ENCODE data around the gene TMEM114.

Gene TMEM114

GRCh38 chr16:8589900-8590688 lies at the start of gene TMEM114:
Gene TMEM114, minus strand, starts transcription at chr16:8590511. Its CDS starts 673 bp downstream, at chr16:8589838.
- no peak for DNase-seq (ENCODE audit: low read depth in 4 of 4, low spot score in 1 of 4)

DNA sequence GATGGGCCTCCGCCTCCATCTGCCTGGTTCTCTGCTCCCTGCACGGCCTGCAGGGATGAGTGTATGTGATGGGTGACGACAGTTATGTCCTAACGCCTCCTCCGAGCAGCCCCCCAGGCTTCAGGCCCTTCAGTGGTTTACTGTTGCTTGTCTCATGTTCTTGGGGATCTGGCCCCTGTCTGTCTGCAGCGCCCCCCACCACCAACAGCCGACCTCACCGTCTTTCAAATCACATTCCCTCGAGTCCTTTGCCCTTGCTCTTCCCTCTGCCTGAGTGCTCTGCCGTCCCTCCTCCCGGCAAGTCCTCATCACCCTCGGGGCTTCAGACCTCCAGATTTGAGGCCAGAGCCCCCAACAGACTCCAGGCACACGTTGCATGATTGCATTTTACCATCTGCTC lies 49.4 kb upstream of the TMEM114 start:
- no peak for DNase-seq (ENCODE audit: low read depth in 4 of 4, low spot score in 1 of 4)

GRCh38 chr16:8634991-8635736 lies 44.9 kb upstream of the TMEM114 start:
- DNase-seq (ENCODE audit: low read depth in 4 of 4, low spot score in 1 of 4): no peak

DNA sequence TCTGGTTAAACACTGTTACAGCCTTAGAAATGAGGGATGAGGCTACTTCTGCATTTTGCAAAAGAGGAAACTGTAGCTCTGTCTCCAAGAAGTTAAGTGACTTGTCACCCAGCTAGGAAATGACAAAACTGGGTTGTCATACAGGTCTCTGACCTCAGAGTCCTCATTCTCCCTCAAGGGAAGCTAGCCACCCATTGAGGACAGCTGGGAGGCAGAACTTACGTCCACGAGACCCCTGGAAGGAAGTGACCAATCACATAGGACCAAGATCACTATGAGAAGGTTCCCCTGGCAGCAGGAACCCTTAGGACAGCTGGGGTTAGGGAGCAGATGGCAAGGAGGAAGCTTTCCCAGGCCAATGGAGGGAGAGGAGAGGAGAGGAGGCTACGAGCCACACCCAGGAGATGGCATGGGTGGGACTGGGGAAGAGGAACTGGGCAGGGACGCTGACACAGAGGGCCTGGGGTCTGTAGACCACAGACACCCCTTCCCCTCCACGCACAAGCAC lies 42.4 kb upstream of the TMEM114 start:
- no peak for DNase-seq (ENCODE audit: low read depth in 4 of 4, low spot score in 1 of 4)

- DNase-seq (ENCODE audit: low read depth in 4 of 4, low spot score in 1 of 4): no peak
These were observed 41.6 kb upstream of the TMEM114 start for GRCh38 chr16:8631818-8632465.

DNA sequence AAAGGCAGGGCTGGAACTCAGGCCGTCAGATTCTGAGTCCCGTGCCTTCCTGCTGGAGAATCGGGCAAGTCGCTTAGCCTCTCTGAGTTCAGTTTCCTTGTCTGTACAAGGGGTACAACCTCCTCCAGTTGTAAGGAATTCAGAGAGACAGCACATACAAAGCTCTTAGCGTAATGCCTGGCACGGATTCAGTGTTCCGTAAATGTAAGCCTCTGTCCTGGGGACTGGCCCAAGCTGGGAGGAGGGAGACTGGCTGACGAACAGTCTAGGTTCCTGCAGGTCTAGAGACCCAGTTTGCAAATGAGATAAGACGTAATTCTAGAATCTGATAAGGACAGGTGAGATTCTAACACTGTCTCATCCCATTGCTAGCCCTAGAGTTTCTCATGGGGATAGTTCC lies 41.1 kb upstream of the TMEM114 start:
- no peak for DNase-seq (ENCODE audit: low read depth in 4 of 4, low spot score in 1 of 4)

DNA sequence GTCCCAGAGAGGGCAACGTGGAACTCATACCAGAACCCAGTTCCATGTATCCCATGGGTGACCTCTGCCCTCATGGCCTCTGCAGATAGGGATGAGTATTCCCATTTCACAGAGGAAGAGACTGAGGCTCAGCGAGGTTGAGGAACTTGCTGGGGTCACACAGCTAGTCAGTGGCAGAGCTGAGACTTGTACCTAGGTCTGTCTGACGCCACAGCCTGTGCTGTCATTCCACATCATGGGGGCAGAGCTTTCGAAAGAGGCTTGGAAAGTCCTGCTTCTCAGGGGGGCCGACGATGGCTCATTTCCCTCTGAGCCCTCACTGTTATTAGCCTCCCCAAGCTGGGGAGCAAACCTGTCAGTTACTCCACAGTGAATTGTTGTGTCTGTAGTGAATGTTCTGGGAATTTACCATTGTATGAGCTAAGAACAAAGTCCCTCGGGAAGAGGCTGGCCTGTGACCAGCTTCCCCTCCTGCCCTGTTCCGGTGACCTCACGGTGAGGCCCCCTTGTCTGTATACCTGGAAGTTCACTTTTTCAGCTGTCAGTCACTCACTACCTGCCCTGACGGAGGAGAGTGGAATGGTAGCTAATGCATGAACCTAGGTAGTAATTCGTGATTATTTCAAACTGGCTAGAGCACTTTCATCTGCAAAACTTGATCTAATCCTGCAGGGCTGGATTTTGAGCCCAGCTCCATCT lies 40.1 kb upstream of the TMEM114 start:
- DNase-seq (ENCODE audit: low read depth in 4 of 4, low spot score in 1 of 4): no peak

- DNase-seq (ENCODE audit: low read depth in 4 of 4, low spot score in 1 of 4): no peak
These were observed 38.8 kb upstream of the TMEM114 start for GRCh38 chr16:8628981-8629725.

DNA sequence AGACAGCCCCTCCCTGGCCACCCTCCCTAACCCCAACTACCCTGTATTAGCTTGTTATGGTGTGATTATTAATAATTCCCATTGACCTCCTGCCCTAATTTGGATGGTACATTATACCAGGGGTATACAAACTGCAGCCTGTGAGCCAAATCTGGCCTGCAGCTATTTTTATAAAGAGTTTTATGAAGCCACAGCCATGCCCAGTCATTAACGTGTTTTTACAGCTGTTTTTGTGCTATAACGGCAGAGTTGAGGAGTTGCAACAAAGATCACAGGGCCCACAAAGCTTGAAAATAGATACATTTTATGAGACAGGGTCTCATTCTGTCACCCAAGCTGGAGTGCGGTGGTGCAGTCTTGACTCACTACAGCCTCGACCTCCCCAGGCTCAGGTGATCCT lies 37.1 kb upstream of the TMEM114 start:
- no peak for DNase-seq (ENCODE audit: low read depth in 4 of 4, low spot score in 1 of 4)

DNA sequence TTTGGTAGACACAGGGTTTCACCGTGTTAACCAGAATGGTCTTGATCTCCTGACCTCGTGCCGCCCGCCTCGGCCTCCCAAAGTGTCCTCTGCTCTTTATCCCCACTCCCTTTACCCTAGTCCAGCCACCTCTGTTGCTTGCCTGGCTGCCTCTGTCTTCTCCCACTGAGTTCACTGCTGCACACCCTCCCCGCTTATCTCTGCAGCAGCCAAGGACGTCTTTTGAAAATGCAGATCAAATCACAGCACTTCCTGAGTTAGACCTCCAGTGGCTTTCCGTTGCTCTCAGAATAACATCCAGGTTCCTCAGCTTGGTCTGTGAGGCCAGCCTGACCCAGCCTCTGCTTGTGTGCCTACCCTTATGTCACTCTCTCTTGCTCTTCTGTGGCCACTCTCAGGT lies 36.6 kb upstream of the TMEM114 start:
- no peak for DNase-seq (ENCODE audit: low read depth in 4 of 4, low spot score in 1 of 4)

GRCh38 chr16:8625491-8626087 lies 35.3 kb upstream of the TMEM114 start:
- DNase-seq (ENCODE audit: low read depth in 4 of 4, low spot score in 1 of 4): no peak

DNA sequence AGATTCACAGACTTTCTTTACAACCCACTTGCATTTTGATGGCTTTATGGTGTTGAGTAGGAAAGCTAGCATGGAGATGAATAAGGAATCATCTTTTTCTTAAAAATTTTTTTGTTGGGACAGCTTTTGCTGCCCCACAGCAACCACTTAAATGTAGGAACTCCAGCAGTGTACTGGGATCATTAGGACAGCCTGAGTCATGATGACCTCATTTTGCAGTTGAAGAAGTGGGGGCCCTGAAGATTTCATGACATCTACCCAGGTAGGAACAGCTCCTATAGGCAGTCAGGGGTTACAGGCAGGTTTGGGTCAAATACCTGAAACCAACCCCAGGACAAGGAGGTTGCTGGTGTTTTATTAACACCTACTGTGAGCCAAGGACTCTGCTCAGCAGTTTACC lies 33.3 kb upstream of the TMEM114 start:
- DNase-seq (ENCODE audit: low read depth in 4 of 4, low spot score in 1 of 4): no peak

- no peak for DNase-seq (ENCODE audit: low read depth in 4 of 4, low spot score in 1 of 4)
These were observed 32.0 kb upstream of the TMEM114 start for GRCh38 chr16:8622315-8622656.

DNA sequence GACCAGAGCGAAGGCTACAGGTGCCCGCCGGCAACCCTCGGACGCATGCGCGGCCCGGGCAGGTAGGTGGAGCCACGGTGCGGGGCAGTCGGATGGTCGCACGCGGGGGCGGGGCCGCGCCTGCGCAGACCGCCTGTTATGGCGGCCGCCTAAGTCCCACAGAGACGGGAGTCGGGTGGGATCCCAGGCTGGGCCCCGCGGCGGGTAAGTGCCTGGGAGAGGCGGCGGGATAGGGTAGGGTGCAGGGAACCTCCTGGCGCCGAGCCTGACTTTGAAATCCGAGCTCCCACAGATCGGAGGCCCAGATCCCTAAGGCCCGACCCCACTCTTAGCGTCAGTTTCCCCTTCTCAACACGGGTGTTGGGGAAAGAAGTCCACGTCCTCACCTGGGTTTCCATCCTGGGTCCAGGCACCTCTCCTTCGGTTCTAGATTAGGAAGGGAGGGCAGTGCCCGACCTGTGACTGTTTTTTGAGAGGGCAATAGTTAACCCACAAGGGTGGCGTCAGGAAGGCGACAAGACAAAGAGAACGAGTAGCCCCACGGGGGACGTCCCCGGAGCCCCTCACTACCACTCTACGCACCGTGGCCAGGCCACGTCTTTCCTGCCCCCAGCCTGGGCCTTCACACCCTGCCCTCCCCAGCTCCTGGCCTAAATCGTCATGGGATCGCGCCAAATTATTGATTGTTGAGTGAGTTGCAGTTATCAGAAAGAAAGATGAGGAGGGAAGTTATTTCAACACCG lies 31.4 kb upstream of the TMEM114 start, which contains the start of gene METTL22:
Gene METTL22 (plus strand): TSS at position 127 of the 743 bp plus-strand sequence. CDS start 3,968 bp downstream, outside the sequence.
- DNase-seq (ENCODE audit: low read depth in 4 of 4, low spot score in 1 of 4): peak; percentile 81 to 91 (median 90)

GRCh38 chr16:8621222-8621571 lies 30.9 kb upstream of the TMEM114 start:
- DNase-seq (ENCODE audit: low read depth in 4 of 4, low spot score in 1 of 4): no peak

DNA sequence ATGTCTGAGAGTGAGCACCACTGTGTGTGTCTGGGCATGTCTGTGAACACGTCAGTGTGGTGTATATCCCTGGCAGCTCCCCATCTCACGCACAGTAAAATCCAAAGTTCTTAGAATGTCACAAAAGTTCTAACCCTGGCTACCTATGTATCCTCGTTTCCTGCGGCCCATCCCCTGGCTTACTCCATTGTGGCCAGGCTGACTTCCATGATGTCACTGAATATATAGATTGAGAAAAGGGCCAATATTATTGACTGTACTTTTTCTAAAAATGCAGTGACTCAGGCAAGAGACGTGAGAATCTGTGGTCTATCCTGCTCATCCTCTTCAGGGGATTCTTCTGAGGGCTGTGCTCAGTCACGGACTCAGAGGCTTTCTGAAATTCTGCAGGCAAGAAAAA lies 30.2 kb upstream of the TMEM114 start:
- DNase-seq (ENCODE audit: low read depth in 4 of 4, low spot score in 1 of 4): no peak

DNA sequence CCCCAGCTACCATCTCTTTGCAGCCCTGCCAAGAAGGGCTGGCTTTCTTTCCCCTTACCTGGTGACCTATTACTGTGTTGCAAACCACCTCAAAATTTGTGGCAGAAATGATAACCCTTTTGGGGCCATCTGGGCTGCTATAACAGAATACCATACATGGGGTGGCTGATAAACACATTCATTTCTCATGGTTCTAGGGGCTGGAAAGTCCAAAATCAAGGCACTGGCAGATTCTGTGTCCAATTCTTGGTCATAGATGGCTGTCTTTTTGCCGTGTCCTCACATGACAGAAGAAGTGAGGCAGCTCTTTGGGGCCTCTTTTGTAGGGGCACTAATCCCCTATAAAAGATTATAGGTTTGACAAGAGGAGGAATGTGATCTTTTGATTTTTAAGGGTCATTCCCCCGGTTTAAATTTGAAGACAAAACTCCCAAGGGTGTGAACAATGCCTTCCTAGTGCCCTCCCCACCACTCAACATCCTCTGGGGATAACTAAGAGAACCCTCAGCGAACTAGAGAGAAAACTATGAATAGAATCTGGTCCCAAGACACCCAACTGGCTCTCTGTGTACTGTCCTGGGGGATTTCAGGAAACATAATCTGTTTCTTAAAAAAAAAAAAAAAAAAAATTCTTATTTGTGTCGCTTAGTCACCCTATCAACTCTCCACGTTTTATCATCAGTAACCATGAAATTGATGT lies 29.5 kb upstream of the TMEM114 start:
- DNase-seq (ENCODE audit: low read depth in 4 of 4, low spot score in 1 of 4): no peak

GRCh38 chr16:8614435-8615029 lies 24.2 kb upstream of the TMEM114 start:
- no peak for DNase-seq (ENCODE audit: low read depth in 4 of 4, low spot score in 1 of 4)

Data from stimulated activated CD4-positive, alpha-beta T cell treated with anti-CD3 and anti-CD28 coated beads, Interleukin-1b, Interleukin-23, amount 100 ng/mL, for 24 hours (primary cell).